Fibroblast of lung (primary cell): ENCODE results near the gene KLK7.

Experiments used
- CTCF ChIP-seq, 2 donors: IDR thresholded peaks in 1 of 2; conservative IDR thresholded peaks in 1 of 2; 1 replicate in 1 of 2; 2 replicates in 1 of 2; pipeline ENCODE4 v1.5.1; 2011 to 2012; ENCODE audit warnings: low read length in 2 of 2, control low read depth in 1 of 2, inconsistent platforms in 1 of 2, low read depth in 1 of 2, mild to moderate bottlenecking in 1 of 2
- EZH2 ChIP-seq: IDR thresholded peaks from 2 replicates; pipeline ENCODE4 v1.5.1; 2012; ENCODE audit warnings: low read length, control low read depth, mild to moderate bottlenecking; ENCODE audit errors: missing control alignments

GRCh38 chr19:51025809-51026553 is 42.3 kb upstream of the KLK7 start:
- no peak for TF ChIP-seq CTCF (conservative IDR thresholded peaks at IDR 0.05 in 1 of 2, IDR thresholded peaks at IDR 0.05 in 1 of 2; ENCODE audit: low read depth in 1 of 2, low read length in 2 of 2)
- no peak for TF ChIP-seq EZH2
